ENCODE measurements around the gene TMCC2.
"Not testable (repeated sequence)": the region's sequence is repeated elsewhere in the genome, so short reads cannot be mapped to it uniquely, and the experiment has no call there.

The TMCC2 gene

DNA sequence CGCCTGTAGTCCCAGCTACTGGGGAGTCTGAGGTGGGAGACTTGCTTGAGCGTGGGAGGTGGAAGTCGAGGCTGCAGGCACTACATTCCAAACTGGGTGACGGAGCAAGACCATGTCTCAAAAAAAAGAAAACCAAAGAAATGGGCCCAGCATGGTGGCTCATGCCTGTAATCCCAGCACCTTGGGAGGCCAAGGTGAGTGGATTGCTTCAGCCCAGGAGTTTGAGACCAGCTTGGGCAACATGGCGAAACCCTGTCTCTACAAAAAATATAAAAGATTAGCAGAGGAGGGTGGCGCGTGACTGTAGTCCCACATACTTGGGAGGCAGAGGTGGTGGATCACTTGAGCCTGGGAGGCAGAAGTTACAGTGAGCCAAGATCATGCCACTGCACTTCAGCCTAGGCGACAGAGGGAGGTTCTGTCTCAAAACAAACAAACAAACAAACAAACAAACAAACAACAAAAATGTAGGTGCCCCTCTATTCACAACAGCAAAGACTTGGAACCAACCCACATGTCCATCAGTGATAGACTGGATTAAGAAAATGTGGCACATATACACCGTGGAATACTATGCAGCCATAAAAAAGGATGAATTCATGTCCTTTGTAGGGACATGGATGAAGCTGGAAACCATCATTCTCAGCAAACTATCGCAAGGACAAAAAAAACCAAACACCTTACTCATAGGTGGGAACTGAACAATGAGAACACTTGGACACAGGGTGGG is 53.1 kb downstream of the TMCC2 start:
- DNase-seq (ENCODE audit: low read depth), result not testable (repeated sequence)

DNA sequence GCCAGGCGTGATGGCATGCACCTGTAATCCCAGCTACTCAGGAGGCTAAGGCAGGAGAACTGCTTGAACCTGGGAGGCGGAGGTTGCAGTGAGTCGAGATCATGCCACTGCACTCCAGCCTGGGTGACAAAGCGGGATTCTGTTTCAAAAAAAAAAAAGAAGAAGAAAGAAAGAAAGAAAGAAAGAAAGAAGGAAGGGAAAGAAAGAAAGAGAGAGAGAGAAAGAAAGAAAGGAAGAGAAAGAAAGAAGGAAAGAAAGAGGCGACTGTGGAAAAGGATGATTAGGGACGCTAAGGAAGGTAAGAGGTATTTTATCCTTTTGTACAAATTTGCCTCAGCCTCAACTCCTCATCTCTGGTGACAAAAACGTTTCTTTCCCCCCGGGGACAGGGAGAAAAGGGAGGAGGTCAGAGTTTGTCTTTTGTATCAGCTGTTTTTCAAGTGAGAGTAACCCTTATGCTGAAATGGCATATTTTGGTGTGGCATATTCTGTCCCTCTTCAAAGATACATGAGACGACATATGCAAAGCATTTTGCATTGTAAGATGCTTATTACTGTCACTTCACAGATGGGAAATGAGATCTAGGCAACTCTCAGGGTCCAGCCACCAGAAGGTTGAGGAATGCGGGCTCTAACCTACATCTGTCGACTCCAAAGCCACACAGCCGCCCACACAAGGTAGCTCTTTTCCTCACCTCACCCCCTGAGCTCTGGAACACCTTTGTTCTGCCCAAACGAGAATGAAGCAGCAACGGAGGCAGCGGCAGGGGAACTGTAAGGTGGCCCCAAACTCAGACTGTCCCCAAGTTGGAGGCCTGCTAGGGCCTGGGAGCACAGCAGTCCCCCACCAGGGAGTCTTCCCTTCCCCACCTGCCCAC is 55.8 kb downstream of the TMCC2 start:
- DNase-seq (ENCODE audit: low read depth), result no peak

DNA sequence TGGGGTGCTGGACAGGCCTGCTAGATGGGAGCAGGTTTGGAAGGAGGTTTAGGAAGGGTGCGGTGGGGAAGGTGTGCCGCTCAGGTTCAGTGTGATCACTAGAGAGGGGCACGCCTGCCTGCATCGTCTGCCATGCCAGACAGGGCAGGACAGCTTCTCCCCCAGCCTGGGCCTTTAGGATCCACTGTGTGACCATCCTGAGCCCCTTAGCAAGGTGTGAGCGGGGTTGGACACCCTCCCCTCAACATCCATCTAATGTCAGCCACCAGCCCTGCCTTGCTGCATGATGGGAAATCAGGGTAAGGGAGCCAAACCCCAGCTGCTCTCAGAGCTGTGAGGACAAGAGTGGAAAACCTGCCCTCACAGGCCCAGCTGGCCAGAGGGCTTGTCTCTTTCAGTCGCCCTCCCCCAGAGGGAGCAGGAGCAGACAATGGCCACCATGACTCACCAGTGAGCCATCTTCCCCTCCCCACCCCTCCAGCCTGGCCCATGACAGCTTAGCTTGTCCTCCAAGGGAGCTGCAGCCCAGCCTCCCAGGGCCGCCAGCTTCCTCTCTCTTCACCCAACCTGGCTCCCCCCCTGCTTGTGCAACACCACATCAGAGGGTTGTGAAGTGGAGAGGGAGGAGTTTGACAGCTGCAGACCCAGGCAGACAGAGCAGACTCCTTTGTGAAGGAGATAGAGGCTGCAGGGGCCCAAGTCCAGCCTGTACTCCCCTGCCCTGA is 56.8 kb downstream of the TMCC2 start:
- DNase-seq (ENCODE audit: low read depth), result peak; percentile 88

DNA sequence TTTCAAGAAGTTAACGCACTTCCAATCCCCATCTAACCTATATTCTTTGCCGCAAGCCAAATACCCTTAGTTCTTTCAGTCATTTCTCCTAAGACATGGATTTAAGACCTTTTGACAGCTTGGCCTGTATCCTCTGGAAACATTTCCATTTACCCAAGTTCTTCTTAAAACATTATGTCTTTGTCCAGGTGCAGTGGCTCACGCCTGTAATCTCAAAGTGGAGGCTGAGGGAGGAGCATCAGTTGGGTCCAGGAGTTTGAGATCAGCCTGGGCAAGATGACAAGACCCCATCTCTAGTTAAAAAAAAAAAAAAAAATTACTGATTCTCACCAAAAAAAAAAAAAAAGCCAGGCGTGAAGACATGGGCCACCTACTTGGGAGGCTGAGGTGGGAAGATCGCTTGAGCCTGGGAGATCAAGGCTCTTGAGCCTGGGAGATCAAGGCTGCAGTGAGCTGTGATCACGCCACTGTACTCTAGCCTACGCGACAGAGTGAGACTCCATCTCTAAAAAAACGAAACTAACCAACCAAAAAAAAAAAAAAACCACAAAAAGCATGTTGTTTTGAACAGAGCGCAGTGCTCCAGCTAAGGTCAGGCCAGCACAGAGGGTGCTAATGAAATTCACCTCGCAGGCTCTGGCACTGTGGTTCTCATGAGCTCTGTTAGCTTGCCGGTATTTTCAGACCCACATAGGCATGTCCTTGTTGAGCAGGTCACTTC is 57.8 kb downstream of the TMCC2 start:
- DNase-seq (ENCODE audit: low read depth), result peak; percentile 32

DNA sequence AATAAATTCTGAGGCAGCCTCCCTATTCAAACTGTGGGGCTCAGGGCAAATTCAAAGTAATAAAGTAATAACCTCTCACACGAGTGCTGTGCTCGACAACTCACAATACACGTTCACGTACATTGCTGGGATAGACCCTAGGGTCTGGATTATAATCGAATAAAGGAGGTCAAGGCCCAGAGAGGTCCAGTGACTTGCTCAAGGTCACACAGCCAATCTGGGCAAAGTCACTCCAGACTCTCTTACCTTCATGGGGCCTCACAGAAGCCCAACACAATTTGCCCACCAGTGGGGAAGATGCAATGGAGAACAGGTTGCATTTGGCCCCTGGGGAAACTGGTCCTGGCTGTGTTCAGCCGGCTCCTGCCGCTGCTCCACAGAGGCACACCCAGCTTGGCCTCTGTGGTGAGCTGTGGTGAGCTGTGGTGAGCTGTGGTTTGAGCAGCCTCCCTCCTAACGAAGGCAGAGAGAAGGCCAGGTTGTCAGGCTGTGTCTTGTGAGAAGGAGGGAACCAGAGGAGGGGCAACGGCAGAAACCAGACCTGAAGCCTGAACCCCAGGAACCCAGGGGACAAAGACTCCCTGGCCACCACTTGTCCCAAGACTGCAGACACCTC is 58.7 kb downstream of the TMCC2 start:
- DNase-seq (ENCODE audit: low read depth), result peak; percentile 35

DNA sequence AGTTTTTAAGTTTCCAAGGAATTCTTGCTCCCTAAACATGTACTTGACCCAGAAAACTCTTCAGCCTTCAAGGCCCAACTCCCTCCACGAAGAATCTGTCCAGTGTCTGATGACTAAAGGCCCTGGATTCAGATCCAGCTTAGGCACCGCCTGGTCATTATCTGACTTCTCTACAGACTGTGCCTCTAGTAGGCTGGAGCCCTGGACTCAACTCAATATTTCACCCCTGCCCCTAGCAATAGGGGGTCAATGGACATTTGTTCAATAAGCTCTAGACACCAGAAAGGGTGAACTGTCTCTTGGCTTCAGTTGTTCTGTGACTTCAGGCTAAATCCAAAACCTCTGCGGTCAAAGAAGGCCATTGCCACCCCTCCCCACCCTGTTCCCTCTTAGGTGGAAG is 59.3 kb downstream of the TMCC2 start:
- no peak for DNase-seq (ENCODE audit: low read depth)

DNA sequence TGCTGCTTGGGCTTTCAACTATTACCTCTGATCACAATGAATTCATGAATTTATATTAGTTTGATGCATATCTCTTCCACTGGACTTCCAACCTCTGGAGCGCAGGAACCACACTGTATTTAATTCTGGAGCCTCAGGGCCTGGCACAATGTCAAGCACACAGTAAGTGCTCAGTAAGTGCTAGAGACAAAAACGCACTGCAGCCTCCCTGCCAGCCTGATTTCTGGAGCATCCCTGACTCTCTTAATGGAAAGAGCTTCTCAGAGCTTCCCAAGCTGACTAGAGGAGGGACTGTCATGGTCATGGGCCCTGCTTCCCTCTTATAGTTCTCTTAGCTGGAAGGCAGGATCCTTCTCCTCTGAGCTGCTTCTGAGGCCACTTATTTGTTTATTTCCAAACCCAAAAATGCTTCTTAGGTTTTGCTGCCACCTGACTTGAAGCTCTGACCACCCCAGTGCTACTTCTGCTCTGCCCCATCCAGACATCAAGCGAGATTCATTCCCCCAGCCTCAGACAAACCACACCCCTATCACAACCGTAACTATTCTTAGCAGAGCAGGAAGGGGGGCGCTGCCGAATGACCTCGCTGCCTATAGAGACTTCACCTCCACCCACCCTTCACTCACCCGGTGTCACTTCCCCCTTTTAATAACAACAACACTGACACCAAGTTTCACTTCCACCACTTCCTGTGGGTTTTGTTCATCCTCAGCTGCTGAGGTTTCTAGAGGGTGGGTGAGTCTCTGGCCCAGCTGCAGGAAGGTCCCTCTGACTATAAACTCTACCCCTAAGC is 60.2 kb downstream of the TMCC2 start:
- peak; percentile 64 for DNase-seq (ENCODE audit: low read depth)

DNA sequence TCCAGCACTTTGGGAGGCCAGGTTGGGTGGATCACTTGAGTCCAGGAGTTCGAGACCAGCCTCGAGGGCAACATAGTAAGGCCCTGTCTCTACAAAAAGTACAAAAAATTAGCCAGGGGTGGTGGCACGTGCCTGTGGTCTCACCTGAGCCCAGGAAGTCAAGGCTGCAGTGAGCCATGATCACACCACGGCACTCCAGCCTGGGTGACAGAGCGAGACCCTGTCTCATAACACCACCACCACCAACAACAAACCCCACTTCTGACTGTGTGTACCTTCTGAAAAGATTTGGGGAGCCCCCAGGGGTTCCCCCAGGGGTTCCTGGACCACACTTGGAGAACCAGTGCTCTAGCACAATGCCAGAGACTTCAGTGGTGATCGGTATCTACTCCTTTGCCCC is 63.9 kb downstream of the TMCC2 start:
- no peak for DNase-seq (ENCODE audit: low read depth)

DNA sequence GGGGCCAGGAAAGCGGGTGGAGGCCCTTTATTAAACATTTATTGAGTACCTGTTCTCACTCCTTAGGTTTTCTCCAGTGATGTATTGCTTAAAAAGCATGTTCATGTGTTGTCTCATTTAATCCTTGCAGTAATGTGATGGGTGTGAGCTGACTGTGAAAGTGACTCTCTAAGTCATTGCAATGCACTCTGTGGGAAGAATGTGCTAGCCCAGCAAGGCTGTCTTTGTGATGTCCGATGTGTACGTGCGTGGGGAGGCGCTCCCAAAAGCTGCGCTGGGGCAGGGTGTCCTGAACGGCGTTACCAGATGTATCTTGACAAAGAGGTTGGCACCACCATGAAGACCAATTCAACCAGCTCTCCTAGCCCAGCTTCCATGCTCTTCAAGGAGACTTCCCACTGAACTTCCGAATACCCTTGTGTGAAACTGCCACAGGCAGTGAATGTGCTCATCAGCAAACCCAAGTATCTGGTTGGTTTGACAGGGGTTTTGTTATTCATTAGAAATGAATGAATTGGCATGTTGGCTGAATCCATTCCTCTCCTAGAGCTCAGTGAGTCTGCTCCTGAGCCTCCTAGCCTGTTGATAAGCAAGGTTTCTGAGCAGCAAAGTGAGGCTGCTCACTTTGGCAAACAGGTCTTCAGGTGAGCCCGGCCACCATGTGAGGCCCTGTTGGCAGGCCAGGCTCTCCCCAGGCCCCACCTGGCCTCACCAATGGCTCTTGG is 65.8 kb downstream of the TMCC2 start:
- DNase-seq (ENCODE audit: low read depth), result no peak

DNA sequence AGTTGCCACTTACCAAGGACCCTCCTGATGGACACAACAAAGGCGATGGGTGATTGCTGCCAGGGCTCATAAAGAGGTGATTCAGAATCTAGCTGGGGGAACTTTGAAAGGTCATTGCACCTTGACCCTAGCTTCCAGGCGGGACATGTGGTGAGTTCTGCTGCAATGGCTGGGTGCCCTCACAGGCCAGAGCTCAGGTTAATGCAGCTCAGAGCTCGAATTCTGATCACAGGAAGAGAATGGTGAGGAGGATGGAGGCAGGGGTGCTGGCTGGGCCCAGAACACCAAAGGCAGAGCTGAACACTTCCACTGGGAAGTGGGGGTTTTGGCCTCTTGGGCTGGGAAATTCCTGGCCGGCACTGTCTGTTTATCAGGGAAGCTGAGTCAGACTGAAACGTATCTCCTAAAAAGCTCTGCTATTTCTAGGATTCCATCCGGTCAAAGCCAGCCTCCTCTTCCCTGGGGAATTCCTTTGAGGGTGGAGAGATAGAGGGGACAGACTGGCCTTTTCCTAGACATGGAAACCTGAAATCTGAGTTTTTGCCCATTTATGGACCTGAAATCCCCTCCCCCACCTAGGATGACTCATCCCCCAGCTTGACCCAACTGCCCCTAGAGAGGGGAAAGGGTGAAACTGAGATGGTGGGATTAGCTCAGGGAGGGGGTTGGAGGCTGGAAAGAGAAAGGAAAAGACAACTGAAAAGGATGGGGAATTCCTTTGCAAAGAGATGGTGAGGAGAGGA is 66.6 kb downstream of the TMCC2 start:
- no peak for DNase-seq (ENCODE audit: low read depth)

DNA sequence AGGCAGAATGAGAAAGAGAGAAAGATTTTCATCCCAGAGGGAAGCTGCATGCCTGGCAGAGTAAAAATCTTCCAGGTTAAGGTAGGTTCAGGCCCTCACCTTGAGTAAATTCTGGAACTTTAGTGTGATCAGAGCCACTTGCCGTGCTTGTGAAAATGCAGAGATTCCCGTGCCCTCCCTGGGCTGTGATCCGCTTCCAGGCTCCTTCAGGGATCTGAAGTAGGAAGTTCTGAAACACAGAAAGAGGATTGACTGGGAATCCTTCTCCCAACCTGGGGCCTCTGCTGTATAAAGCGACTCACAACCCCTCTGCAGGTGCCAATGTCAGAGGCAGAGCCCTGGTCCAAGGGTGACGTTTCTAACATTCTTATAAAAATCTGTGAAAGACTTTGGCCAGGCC is 67.2 kb downstream of the TMCC2 start:
- no peak for DNase-seq (ENCODE audit: low read depth)

DNA sequence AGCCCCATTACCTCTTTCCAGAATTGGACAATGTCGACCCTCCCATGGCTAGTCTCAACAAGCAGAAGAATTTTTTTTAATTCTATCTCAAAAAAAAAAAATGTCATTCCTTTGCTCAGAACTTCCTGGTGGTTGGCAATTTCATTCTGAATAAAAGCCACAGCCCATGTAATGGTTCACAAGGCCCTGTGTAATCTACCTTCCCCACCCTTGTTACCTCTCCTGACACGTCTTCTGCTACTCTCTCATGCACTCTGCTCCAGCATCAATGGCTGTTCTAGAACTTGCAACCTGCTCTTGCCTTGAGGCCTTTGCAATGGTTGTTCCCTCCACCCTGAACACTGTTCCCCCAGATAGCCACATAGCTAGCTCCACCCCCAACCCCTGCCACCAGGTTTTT is 68.4 kb downstream of the TMCC2 start:
- no peak for DNase-seq (ENCODE audit: low read depth)

DNA sequence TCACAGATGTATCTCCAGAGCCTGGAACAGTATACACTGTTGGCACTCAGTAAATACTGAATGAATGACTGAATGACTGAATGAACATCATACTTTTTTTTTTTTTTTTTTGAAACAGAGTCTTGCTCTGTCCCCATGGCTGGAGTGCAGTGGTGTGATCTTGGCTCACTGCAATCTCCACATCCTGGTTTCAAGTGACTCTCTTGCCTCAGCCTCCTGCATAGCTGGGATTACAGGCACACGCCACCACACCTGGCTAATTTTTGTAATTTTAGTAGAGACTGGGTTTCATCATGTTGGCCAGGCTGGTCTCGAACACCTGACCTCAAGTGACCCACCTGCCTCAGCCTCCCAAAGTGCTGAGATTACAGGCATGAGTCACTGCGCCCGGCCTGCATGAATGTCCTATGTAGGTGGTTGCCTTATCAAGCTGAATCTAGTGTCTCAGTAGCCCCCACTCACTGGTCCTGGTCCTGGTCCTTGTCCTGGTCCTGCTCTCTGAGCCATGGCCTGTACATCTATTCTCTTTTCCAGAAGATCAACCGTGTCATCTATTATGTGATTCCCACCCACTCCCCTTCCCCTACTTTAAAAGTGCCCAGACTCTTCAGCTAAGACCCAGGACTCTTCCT is 69.9 kb downstream of the TMCC2 start:
- DNase-seq (ENCODE audit: low read depth), result not testable (repeated sequence)

DNA sequence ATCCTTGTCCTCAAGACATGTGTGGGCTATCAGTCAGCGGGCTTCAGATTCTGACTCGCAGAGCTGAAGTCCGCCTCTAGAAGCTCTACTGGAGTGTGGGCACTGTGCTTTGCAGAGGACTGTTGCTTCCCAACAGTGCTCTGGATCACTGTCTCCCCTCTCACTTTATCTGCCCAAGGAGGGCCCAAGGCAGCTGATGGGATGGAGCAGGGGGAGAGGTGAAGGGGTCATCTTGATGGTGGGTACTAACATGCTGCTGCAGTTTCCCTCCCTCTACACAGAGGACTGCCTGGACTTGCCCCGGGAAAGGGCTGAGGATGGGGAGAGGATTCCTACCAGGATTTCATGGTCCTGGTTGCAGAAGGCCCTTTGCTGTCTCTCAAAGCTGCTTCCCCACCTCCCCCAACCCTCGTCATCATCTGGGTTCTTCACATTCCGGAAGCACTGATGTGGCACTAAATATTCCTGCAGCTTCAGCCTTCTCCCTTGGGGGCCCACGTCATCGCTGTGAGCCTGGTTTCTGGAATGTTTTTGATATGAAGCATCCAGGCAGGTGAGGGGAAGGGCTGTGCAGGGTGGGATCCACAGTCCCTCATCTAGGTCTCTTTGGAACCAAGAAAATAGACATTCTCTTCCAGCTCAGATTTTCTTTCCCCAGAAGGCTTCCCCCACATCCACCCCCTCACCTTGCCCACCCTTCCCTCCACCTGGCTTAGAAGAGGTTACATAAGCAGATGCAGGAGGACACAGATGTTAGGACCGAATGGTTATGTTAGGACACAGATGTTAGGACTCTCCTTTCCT is 70.6 kb downstream of the TMCC2 start:
- no peak for DNase-seq (ENCODE audit: low read depth)

DNA sequence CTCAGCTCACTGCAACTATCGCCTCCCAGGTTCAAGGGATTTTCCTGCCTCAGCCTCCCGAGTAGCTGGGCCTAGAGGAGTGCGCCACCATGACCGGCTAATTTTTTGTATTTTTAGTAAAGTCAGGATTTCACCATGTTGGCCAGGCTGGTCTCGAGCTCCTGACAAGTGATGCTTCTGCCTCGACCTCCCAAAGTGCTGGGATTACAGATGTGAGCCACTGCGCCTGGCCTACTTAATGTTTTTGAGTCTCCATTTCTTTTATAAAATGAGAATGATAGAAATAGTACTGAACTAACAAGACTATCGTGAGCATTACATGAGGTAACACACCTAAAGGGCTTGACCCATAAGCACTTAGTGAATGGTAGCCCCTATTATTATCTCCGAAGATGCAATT is 72.4 kb downstream of the TMCC2 start:
- DNase-seq (ENCODE audit: low read depth), result no peak

DNA sequence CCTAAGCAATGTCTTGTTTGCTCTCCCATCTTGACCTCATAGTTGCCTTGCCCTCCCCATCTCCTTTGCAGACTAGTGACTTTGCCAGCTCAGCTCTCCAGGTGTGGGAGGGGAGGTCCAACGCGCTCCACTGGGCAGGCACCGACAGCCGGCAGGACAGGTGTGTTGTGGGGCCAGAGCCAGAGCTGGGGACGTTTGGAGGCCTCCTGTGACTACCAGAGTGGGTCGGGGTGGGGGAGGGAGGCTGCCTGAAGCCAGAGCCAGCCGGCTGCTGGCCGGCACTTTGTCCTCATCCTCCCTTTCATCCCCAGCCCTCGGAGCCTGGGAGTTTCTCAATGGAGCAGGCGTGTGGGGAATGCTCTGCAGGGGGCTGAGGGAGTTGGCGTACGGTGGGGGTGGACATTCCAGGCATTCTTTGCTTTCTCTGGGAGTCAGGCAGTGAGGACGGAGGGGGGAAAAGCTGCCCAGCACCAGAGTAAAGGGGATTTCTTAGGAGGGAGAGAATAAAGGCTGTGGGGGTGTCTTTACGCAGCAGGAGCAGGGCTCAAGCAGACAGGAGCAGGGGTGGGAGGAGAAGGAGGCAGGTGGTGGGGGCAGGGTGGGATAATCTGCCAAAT is 73.6 kb downstream of the TMCC2 start:
- no peak for DNase-seq (ENCODE audit: low read depth)

DNA sequence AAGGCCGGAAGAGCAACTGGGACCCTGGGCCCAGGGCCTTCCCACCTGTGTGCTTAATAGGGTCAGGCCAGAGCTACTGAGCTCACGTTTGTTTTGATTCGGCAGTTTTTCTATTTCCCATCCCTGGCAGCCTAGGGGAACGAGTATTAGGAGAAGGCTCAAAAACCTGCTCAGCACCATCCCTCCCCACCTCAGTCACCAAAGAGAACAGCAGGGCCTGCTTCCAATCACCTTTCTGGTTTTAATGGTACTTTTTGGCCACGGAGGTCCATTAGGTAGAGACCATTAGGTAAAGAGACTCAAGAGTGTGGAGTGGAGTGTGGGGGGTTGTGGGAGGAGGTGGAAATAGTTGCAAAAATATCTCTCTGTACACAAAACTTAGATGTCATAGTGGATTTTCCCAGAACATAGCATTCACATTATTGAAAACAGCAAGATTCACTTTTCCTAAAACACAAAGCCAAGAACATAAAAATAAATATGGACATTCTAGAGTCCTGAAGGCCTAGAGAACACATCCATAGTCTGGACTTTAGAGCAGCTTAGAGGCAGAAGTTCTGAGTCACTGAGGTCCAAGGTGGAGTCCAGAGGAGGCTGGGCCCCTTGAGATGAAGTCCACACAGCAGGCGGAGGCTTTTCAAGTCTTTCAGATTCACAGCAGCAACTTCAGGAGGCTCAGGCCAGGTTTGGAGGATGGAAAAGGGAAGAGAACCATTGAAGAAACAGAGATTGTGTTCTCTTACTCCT is 74.3 kb downstream of the TMCC2 start:
- no peak for DNase-seq (ENCODE audit: low read depth)
